ENCODE results near the gene NARS2. TPM values are rescaled to one million over a fixed set of nuclear protein-coding genes. Genes with fewer than 3 reads are reported as not detected.

The NARS2 gene
- total RNA-seq = 10 to 100 TPM; 12.9 to 29.1 (median 18.7) TPM

- in situ Hi-C loops (cut with MboI; ENCODE audit: low sequenced_read_pairs in 4 of 4) (loop anchor here in 3 of 4 donors (25.0 kb wide), 2 partner anchors 362 to 437 kb away; partner anchors contain the start of gene ALG8 (in 3 of the 3)), intact Hi-C loops (cut with DNase I; ENCODE audit: low total_unique reads) (loop anchor here (10.0 kb wide), 1 partner anchor 580 kb away; the partner anchor contains the start of gene INTS4)
- no peak for TF ChIP-seq CTCF (IDR thresholded peaks at IDR 0.05 in 4 of 5, conservative IDR thresholded peaks at IDR 0.05 in 1 of 5)
- peak; percentile 61 to 70 for TF ChIP-seq POLR2A (IDR thresholded peaks at IDR 0.05)
- H3K9me3 ChIP-seq = no peaks in the 10 kb centered on the region
- DNase-seq (peak; percentile 93 to 95), ATAC-seq (peak; percentile 98 to 99)
- no peaks in the 10 kb centered on the region for H3K27me3 ChIP-seq
- H3K4me3 ChIP-seq = peak within 1 kb of the TSS; percentile 71 to 99 (median 88)
- H3K4me1 ChIP-seq = peaks cover 4 to 16% of the 10 kb centered on the region in 2 donors
- peak within 1 kb of the TSS; percentile 89 to 93 (median 91) for H3K27ac ChIP-seq
- peaks cover 0 to 10% of the 10 kb centered on the region in 2 donors for H3K36me3 ChIP-seq
Measured at GRCh38 chr11:78574386-78575381, at the start of gene NARS2. Gene NARS2, minus strand, starts transcription at chr11:78574864. Its CDS starts 376 bp downstream, at chr11:78574488.

GRCh38 chr11:78622666-78623065, 48.0 kb upstream of the NARS2 start:
- Histone ChIP-seq H3K4me1 (no peaks in the 10 kb centered on the region), H3K36me3 (no peaks in the 10 kb centered on the region), H3K27ac (no peak overlapping the region), H3K4me3 (no peak overlapping the region), H3K9me3 (no peaks in the 10 kb centered on the region), H3K27me3 (no peaks in the 10 kb centered on the region)
- in situ Hi-C loops (cut with MboI; ENCODE audit: low sequenced_read_pairs in 4 of 4) = no loop called here
- TF ChIP-seq CTCF (IDR thresholded peaks at IDR 0.05 in 4 of 5, conservative IDR thresholded peaks at IDR 0.05 in 1 of 5) (no peak), POLR2A (IDR thresholded peaks at IDR 0.05) (no peak)
- DNase-seq (no peak), ATAC-seq (no peak)
- intact Hi-C loops (cut with DNase I; ENCODE audit: low total_unique reads) = no loop called here

DNA sequence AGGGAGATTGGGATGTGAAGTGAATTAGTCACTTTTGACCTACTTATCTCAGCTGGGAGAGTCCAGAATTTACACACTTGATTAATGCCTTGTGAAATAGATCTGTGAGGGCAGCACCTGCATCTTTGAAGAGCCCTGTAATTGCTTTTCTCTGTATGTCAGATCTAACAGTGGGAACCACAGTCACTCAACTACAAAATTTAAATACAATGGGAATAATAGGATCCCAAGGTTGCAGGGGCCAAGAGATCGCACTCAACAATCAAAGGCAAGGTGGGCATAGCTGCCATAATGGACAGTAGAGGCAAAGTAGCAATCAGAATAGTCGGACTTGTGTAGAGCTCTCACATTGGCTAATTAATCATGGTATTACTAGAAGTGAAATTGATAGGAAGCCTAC, 45.5 kb upstream of the NARS2 start:
- Histone ChIP-seq H3K36me3 (no peaks in the 10 kb centered on the region), H3K27ac (no peak overlapping the region), H3K27me3 (no peaks in the 10 kb centered on the region), H3K4me3 (no peak overlapping the region), H3K4me1 (no peaks in the 10 kb centered on the region), H3K9me3 (no peaks in the 10 kb centered on the region)
- TF ChIP-seq CTCF (IDR thresholded peaks at IDR 0.05 in 4 of 5, conservative IDR thresholded peaks at IDR 0.05 in 1 of 5) (no peak), POLR2A (IDR thresholded peaks at IDR 0.05) (no peak)
- in situ Hi-C loops (cut with MboI; ENCODE audit: low sequenced_read_pairs in 4 of 4) (no loop called here), intact Hi-C loops (cut with DNase I; ENCODE audit: low total_unique reads) (no loop called here)
- DNase-seq (no peak), ATAC-seq (no peak)

DNA sequence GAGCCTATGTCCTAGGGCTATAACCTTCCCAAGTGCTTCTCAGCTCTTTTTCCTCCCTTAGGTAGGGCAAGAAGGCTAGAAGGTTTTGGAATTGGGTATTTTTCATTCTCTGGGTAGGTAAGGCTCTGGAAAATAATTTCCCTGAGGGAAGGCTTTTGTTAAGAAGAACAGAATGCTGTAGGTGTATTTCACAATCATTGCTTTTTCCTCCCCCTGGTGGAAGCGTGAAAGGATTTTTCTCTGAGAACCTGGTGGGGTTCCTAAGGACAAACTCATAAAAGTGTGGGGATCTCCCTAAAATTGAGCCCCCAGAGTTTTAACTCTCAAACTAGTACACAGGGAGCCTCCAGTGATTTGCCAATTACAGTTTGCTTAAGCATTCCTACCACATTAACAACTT, 41.1 kb upstream of the NARS2 start:
- H3K4me3 ChIP-seq = no peak overlapping the region
- intact Hi-C loops (cut with DNase I; ENCODE audit: low total_unique reads) (no loop called here), in situ Hi-C loops (cut with MboI; ENCODE audit: low sequenced_read_pairs in 4 of 4) (no loop called here)
- H3K9me3 ChIP-seq = no peaks in the 10 kb centered on the region
- DNase-seq (no peak), ATAC-seq (no peak)
- no peaks in the 10 kb centered on the region for H3K4me1 ChIP-seq
- H3K27me3 ChIP-seq = no peaks in the 10 kb centered on the region
- no peaks in the 10 kb centered on the region for H3K36me3 ChIP-seq
- no peak overlapping the region for H3K27ac ChIP-seq
- TF ChIP-seq CTCF (IDR thresholded peaks at IDR 0.05 in 4 of 5, conservative IDR thresholded peaks at IDR 0.05 in 1 of 5) = no peak
- TF ChIP-seq POLR2A (IDR thresholded peaks at IDR 0.05) = no peak
